Nucleus accumbens (tissue), 56 donors: ENCODE results near the gene RNF10.
"Not testable (repeated sequence)": the region's sequence is repeated elsewhere in the genome, so short reads cannot be mapped to it uniquely, and the experiment has no call there.

Experiments used
- DNase-seq, 56 donors: peaks; one replicate each; lab custom pipeline; 2025; lab: John Stamatoyannopoulos, UW

Gene RNF10

DNA sequence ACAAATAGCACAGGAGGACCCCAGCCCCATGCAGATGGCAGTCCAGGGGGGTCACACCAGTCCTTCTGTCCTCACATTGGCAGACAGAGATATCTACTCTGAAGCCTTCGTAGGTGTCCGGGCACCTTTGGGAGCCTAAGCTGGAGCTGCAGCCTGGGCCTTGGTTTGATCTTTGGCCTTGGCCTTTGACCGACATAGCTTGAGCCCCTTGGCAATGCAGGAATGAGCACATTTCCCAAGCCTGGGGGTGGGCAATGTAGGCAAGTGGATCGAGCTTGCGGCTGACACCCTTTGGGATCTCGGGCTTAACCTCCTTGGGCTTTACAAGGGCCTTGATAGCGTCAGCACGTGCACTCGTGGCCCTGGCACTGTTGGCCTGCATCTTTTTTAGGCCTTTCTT, 11.6 kb upstream of the RNF10 start:
- DNase-seq = no peak

DNA sequence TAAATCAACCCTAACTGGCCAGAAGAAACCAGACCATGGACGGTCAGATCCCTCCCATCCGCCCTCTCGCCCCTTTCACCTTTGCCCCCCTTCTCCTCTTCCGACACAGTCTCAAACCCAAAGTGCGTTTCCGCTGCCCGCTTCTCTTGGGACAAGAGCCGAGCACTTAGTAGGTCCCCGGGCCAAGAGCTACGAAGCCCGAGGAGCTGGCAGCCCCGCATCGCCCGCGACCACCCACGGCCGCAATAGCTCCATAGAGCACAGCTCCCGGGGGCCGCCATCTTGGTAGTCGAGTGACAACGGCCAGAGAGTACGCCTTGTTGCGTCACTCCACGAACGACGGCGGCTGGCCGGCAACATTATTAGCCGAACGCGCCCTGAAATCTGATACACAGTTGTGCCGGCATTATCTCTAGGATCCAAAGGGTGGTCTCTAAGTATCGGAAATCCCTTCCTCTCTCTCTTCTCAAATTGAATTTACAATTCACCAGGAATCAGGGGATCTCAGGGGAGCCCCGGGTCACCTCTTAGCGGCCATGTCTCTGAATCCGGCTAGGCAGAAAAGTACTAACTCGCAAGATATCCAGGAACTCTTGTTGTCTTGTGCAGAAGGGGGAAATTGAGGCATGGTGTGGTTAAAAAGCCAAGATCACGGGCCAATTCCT, 5.2 kb upstream of the RNF10 start, which contains the start of gene COQ5:
Gene COQ5, minus strand, starts transcription at position 298 of the 665 bp plus-strand sequence. Its CDS starts 17 bp downstream, at position 281.
- DNase-seq = peak in 55 of 56 donors; percentile 46 to 96 (median 86)

DNA sequence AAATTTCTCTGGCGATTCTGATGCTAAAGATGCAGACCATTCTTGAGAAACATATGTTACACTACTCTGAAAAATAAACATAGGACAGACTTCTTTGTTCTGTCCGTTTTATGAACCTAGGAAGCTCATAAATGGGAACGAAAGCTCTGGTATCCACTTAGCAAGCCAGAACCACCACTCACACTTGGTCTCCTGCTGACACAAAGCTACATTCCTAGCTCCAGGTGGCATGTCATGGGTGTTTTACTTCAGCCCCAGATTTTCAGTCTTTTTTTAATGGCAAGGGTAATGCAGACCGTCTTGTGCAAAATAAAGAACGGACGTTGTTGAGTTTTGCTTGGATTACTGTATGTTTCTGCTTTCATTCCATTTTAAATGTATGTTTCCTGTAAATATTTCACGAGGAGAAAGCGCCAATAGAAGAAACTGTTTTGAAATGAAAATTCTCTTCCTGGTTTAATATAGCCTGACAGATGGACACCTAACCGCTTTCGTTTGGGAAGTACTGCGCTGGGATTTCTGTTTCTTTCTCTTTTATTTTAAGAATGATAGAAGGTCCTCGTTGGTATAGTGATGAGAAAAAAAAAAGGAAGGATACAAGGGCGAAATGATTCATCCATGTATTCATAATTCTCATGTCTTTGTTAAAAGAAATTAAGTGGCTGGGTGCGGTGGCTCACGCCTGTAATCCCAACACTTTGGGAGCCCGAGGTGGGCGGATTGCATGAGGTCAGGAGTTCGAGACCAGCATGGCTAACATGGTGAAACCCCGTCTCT, 4.3 kb upstream of the RNF10 start:
- DNase-seq = peak in 6 of 56 donors; percentile 1 to 34 (median 4)

DNA sequence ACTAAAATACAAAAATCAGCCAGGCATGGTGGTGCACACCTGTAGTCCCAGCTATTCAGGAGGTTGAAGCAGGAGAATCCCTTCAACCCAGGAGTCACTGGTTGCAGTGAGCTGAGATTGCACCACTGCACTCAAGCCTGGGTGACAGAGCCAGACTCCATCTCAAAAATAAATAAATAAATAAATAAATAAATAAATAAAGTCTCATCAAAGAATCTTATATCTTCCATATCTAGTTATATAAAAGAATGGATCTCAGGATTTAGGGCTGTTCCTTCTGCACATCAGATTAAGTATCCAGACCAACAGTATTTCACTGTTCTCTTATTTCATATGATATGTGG, 3.8 kb upstream of the RNF10 start:
- not testable (repeated sequence) for DNase-seq

DNA sequence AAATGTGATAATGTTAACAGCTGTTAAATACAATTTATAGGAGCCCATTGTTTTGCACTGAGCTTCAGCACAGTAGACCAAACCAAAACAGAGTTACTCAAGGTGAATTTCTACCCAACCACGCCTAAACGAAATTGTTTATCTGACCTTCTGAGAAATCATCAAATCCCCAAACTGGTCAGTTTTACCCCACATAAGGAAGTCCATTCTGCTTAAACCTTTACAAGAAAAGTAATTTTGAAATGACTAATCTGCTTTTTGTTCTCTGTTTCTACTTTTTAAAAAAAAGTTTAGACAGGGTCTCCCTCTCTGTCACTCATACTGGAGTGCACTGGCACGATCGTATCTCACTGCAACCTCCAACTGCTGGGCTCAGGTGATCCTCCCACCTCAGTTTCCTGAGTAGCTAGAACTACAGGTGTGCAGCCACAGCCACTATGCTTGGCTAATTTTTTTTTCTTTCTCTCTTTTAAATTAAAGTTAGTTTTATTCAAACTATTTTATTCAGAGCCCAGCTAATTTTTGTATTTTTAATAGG, 1.4 kb upstream of the RNF10 start:
- no peak for DNase-seq

DNA sequence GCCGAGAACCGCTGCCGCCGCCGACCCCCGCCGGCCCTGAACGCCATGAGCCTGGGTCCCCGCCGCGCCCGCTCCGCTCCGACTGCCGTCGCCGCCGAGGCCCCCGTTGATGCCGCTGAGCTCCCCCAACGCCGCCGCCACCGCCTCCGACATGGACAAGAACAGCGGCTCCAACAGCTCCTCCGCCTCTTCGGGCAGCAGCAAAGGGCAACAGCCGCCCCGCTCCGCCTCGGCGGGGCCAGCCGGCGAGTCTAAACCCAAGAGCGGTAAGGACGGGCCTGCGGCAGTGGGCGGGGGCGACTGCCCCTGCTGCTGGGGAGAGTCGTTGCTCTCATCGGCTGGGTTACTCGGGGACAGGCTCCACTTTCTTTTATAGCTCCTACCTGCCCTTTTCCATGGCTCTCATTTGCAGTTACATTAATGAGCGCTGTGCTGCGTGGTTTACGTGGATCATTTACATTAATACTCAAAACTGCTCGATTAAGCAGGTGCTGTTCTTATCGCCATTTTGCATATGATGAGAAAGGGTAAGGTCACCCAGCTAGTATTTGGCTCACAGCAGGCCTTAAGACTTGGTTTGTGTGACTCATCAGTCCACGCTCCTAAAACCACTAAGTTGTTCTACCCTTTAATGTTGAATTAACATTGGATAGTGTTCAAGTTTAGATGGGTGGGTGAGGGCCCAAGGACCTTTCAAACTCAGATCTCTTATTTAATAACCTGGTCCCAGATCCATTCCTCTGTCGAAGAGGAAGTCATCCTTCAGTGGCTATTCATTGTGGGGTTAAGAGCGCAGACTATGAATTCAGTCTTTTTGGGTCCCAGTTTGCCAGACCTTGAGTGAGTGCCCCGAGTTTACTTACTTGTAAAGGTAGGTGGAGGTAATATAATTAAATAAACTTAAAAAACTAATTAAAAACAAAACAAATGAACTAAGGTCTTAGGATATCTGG, 823 bp downstream of the RNF10 start:
- peak in 22 of 56 donors; percentile 16 to 59 (median 36) for DNase-seq

DNA sequence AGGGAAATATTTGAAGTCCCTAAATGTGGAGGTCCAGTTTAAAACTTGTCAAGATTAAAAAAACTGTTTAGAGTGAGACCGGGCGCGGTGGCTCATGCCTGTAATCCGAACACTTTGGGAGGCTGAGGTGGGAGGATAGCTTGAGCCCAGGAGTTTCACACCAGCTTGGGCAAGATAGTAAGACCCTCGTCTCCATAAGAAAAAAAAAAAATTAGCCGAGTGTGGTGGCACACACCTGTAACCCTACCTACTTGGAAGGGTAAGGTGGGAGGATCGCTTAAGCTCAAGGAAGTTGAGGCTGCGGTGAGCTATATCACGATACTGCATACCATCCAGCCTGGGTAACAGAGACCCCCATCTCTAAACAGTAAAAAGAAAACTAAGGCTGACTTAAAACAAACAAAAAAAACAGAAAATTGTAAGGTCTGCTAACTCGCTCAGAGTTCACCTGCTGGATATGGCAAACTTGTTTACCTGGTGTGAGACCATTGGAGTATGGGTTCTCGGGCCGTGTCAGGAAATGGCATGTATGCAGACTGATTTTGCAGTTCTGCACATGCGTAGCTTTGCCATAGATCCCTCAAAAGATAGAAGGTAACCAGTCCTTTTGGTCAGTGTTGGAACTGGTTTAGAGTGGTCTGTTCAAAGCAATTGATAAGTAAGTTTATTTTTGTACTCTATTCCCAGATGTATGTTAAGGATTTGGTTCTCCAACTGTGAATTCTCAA, 2.1 kb downstream of the RNF10 start:
- no peak for DNase-seq

DNA sequence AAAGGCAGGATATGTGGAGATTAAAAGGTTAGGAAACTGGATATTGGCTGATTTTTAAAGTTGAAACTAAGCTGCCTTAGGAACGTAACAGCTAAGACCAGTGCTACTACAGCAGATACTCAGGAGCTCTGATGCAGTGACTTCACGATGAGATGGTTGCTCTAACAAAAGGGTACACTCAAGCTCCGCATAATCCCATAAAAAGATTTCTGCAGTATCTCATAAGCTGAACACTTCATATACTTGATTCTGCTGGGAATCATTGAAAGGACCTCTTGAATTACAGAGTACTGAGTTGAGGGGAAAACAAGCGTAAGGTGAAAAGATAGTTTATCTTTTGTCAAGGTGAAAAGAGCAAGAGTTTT, 3.7 kb downstream of the RNF10 start:
- DNase-seq = no peak

DNA sequence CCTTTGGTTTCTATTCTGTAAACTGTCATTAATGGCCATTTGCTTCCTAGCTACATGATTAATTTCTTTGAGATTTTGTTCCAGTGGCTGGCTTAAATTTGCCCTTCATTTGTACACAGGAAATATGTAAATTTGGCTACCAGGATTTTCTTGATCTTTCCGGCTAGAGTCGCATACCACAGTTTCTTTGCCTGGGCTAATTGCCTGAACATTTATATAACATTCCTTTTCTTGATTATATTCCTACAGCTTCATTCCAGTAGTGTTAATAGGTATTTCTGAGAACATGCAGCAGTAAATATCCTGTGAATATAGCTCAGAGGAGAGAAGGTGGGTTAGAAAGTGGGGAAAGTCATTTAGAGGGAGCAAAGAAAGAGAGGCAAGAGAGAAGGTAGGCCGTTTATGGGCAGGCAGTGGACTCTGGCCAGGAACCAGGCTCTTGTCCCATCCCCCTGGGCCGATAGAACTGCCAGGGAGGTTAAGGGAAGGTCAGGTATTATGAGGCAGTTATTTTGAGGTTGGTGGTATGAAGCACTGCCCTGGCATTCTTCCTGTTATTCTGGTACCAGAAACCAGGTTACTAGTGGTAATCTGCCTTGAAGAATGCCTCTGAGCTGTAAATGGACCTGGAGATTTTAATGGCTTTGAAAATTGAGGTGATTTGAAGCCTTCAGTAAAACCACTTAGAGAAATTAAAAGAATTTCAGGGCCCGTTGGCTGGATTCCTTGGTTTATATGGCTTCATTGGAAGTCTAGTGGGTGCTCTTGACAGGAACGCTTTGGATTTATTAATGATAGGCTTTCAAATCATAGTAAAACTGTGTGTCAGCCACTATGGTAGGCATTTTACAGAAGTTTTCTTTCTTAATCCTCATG, 4.4 kb downstream of the RNF10 start:
- DNase-seq = peak in 5 of 56 donors; percentile 2 to 5 (median 4)

DNA sequence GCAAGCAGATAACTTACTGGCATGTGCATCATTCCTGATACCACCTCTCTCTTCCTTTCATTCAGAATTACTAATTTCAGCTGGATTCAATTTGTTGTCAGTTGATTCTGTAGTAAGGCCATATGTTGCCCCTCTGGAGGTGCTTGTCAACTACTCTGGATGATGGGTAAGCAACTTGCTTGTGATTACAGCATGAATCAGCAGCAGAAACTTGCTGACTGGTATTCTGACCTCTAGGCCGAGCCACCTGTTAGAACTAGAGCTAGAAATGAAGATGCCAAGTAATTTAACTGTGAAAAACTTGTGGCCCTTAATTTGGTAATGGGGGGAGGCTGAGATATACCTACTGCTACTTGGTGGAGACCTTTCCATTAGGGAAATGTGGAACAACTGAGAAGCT, 5.1 kb downstream of the RNF10 start:
- DNase-seq = no peak

DNA sequence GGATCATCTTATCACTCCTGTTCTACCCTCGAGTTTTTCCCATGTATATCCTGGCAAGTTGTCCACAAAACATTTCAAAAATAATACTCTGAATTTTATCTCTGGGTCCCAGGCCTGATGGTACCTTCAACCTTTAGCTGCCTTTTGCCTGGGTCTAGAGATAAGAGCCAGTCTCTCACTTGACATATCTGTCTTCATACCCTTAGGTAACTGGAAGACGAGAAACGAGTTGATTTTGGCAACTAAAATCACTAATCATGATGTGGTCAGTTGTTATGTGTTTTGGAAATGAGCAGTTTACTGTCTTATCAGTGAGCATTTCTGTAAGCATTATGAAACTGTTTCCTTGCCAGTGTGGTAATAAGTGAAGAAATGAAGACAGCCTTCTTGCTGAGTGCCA, 6.3 kb downstream of the RNF10 start:
- DNase-seq = no peak

DNA sequence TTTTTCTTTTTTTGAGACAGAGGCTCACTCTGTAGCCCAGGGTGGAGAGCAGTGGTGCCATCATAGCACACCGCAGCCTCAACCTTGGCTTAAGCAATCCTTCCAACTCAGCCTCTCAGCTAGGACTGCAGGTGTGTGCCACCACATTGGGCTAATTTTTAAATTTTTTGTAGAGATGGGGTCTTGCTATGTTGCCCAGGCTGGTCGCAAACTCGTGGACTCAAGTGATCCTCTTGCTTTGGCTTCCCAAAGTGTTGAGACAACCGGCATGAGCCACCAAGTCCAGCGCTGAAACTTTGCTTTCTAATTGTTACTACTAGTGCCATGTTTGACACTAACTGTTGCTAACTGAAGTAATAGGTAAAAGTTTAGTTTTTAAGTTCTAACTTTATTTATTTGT, 8.0 kb downstream of the RNF10 start:
- no peak for DNase-seq

DNA sequence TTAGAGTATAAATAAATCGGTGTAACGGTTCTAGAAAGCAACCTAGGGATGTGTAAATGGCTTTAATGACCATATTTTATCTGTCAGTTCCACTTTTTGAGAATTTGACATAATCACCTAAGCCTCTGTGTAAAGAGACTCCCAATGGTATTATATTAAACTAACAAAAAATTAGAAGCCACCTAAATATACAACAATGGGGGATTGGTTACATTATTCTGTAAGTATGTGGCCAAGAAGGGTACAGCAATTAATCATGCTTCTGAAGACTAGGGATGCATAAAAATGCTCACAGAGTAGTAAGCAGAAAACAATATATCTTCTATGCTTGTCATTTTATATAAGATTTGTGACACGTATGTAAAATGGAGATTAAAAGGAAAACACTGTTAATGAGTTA, 10.5 kb downstream of the RNF10 start:
- no peak for DNase-seq

DNA sequence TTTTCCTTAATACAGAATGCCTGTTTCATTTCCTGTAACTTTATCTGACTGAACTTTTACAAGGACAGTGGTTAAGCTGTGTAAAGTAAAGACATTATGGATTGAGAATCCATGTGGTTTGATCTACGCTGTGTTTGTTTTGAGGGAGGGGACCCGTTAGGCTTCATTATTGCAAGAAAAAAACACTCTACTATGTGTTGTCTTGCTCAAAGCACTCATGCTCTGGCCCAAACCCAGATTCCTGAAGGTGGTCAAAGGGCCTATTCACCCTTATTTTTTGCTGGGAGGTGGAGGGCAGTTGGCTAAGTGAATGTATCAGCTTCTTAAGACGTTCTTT, 11.9 kb downstream of the RNF10 start:
- DNase-seq = no peak

DNA sequence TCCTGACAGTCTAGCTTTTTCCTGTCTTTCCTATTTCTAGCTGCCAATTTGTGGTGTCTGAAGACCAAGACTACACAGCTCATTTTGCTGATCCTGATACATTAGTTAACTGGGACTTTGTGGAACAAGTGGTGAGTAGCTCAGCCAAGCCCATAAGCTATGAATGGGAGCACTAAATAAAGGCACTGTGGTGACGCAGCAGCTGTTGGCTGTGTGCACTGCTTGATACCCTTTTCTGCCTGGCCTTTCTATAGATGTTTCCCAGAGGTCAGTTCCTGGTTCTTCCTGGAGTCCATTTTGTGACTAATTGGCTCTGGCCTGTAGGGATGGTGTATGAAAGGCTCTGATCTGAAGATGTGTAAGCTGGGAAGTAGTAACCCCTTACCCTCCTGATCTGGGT, 20.5 kb downstream of the RNF10 start:
- peak in 3 of 56 donors; percentile 3 to 15 (median 4) for DNase-seq

DNA sequence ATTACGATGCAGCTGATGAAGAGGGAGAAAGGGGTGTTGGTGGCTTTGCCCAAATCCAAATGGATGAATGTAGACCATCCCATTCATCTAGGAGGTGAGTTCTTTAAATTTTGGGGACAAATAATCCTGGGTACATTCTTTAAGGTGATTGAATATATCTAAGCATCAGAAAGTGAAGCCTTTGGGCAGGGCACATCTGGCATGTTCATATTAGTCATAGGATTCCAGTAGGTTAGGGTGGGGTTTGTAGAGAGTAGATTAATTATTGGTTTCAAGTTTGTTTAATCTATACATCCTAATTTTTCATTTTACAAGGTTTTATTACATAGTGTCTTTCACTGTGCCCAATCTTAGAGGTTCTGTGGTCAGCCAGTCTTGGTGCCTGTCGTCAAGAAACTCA, 23.4 kb downstream of the RNF10 start:
- DNase-seq = no peak

DNA sequence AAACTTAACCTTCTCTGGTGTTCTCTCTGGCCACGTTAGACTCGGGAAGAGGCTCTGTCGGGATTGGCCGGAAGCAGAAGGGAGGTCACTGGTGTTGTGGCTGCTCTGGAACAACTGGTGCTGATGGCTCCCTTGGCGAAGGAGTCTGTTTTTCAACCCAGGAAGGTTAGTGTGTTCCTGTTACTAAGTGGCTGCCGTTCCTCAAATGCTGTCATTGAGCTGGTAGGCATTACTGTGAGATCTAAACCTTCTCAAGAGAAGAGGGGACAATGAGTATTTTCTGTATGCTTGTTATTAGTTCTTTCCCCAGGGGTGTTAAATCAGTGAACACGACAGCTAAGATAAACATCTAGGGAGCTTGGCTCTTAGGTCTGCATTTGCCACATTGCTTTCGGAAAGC, 28.8 kb downstream of the RNF10 start:
- no peak for DNase-seq

DNA sequence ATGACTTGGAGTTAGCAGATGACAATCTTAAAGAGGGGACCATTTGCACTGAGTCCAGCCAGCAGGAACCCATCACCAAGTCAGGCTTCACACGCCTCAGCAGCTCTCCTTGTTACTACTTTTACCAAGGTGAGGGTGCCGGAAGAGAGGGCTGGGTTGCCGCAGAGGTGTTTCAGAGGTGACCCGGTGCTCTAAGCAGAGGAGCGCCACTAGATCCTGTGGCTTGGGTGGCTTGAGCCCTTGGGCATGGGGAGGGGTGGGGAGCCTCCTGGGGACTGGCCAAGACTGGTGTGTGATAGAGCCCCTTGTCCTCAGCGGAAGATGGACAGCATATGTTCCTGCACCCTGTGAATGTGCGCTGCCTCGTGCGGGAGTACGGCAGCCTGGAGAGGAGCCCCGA, 29.3 kb downstream of the RNF10 start:
- no peak for DNase-seq

DNA sequence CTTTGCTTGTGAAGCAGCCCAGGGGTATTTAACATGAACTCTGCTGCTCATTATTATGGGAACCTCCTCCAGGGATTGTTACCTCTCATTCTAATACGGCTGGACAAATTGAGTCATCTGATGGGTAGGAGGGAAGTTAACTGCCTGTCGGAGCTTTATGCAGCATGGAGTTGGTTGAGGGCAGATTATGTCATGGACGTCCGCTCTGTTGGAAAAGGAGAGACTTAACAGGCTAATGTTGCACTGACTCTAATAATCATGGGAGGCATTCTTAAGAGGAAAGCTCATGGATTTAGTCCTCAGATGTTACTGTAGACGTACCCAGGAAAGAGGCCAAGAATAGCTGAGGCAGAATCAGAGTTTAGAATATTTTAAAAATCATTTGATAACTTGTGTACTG, 37.1 kb downstream of the RNF10 start:
- DNase-seq = no peak
